ENCODE data around the gene ECM1. TPM values are rescaled to one million over a fixed set of nuclear protein-coding genes. Genes with fewer than 3 reads are reported as not detected.

ECM1 gene
- total and polyA plus RNA-seq, 2 experiments from 2014 or later: 160 to 282 TPM

DNA sequence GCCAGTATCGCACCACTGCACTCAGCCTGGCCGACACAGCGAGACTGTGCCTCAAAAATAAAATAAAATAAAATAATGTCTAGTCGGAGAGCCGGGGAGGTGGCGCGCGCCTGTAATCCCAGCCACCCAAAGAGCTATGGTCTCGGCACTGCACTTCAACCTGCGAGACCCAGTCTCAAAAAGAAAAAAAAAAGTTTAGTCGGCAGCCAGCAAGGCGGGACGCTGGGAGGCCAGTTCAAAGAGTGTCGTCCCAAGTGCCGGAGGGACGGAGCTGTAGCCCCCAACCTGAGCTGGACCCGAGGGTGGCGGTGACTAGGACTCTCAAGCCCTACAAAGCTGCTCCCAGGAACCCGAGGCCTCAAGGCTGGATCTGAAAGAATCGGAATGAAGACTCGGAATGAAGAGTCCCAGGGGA is 7.0 kb downstream of the ECM1 start:
- Histone ChIP-seq H3K9me2 (ENCODE audit: insufficient read depth) (no peaks in the 10 kb centered on the region), H3K27me3 (replicated peaks; ENCODE audit: insufficient read depth) (no peaks in the 10 kb centered on the region), H3K9me3 (ENCODE audit: low read depth) (no peaks in the 10 kb centered on the region), H3K9ac (peak overlapping the region; percentile 70), H3K79me2 (ENCODE audit: insufficient read depth) (peaks cover 13% of the 10 kb centered on the region; the same call in 1 of the 2 replicates), H3K4me1 (ENCODE audit: insufficient read depth) (peaks cover 16% of the 10 kb centered on the region; the same call in 1 of the 2 replicates), H3F3A (ENCODE audit: insufficient read depth) (no peaks in the 10 kb centered on the region; the same call in 1 of the 2 replicates), H3K4me2 (ENCODE audit: unreplicated experiment) (peak overlapping the region; percentile 75), H2AFZ (peak overlapping the region; percentile 75), H3K36me3 (ENCODE audit: low read depth) (no peaks in the 10 kb centered on the region), H3K27ac (peak overlapping the region; percentile 12), H3K4me3 (peak overlapping the region; percentile 71), H4K20me1 (ENCODE audit: insufficient read depth) (no peaks in the 10 kb centered on the region)
- TF ChIP-seq EZH2phosphoT487 (IDR thresholded peaks at IDR 0.05; ENCODE audit: insufficient read depth, low read depth) (no peak), EZH2 (IDR thresholded peaks at IDR 0.05; ENCODE audit: insufficient read depth, poor library complexity, severe bottlenecking) (no peak)
- no peak for DNase-seq
- WGBS, 2 experiments (ENCODE audit: low coverage in 1 of 2, low lambda C conversion rate in 2 of 2, missing lambda C conversion rate in 2 of 2): 41 to 42% methylated on average over 20 to 21 of the region's 21 CpGs
- in situ Hi-C loops (cut with MboI): no loop called here

- peak within 1 kb of the TSS; percentile 30 for H3K27ac ChIP-seq
- no peaks in the 10 kb centered on the region; the same call in 1 of the 2 replicates for H3F3A ChIP-seq (ENCODE audit: insufficient read depth)
- DNase-seq: peak; percentile 99
- peak within 1 kb of the TSS; percentile 75 for H2AFZ ChIP-seq
- TF ChIP-seq EZH2phosphoT487 (IDR thresholded peaks at IDR 0.05; ENCODE audit: insufficient read depth, low read depth): no peak
- no peak for TF ChIP-seq EZH2 (IDR thresholded peaks at IDR 0.05; ENCODE audit: insufficient read depth, poor library complexity, severe bottlenecking)
- in situ Hi-C loops (cut with MboI): no loop called here
- no peaks in the 10 kb centered on the region for H3K36me3 ChIP-seq (ENCODE audit: low read depth)
- no peaks in the 10 kb centered on the region for H4K20me1 ChIP-seq (ENCODE audit: insufficient read depth)
- H3K9ac ChIP-seq: peak within 1 kb of the TSS; percentile 70
- no peaks in the 10 kb centered on the region for H3K9me3 ChIP-seq (ENCODE audit: low read depth)
- peaks cover 8% of the 10 kb centered on the region; the same call in 1 of the 2 replicates for H3K79me2 ChIP-seq (ENCODE audit: insufficient read depth)
- peaks cover 16% of the 10 kb centered on the region; the same call in 1 of the 2 replicates for H3K4me1 ChIP-seq (ENCODE audit: insufficient read depth)
- H3K27me3 ChIP-seq (replicated peaks; ENCODE audit: insufficient read depth): no peaks in the 10 kb centered on the region
- H3K9me2 ChIP-seq (ENCODE audit: insufficient read depth): no peaks in the 10 kb centered on the region
- WGBS, 2 experiments (ENCODE audit: low coverage in 1 of 2, low lambda C conversion rate in 2 of 2, missing lambda C conversion rate in 2 of 2): 1 to 2% methylated on average over 50 to 54 of the region's 54 CpGs
- H3K4me3 ChIP-seq: peak within 1 kb of the TSS; percentile 71
- peak within 1 kb of the TSS; percentile 75 for H3K4me2 ChIP-seq (ENCODE audit: unreplicated experiment)
Measured at GRCh38 chr1:150515328-150516049, 7.6 kb downstream of the ECM1 start, which contains the start of gene FALEC. Gene FALEC (plus strand): TSS chr1:150515752.

DNA sequence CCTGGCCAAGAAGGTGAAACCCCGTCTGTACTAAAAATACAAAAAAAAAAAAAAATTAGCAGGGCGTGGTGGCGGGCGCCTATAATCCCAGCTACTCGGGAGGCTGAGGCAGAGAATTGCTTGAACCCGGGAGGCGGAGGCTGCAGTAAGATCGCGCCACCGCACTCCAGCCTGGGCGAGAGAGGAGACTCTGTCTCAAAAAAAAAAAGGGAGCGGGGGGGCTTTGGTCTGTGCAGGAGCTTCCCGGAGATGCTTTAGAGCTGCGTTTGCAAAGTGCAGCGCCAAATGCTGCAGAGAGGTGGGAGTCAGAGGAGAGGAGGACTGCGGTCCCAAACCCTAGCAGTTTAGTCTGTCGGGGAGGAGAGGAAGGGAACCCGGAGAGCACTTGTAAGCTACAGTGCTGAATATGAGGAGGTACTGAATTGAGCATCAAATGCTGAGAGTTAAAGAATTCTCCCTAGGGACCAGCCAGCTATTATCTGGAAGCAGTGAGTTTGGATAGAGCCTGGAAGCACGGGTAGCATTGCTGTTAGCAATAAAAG is 8.2 kb downstream of the ECM1 start:
- peak; percentile 56 for DNase-seq
- peak overlapping the region; percentile 75 for H3K4me2 ChIP-seq (ENCODE audit: unreplicated experiment)
- H3F3A ChIP-seq (ENCODE audit: insufficient read depth): no peaks in the 10 kb centered on the region; the same call in 1 of the 2 replicates
- H3K9me3 ChIP-seq (ENCODE audit: low read depth): no peaks in the 10 kb centered on the region
- no peak for TF ChIP-seq EZH2 (IDR thresholded peaks at IDR 0.05; ENCODE audit: insufficient read depth, poor library complexity, severe bottlenecking)
- TF ChIP-seq EZH2phosphoT487 (IDR thresholded peaks at IDR 0.05; ENCODE audit: insufficient read depth, low read depth): no peak
- H3K9ac ChIP-seq: peak overlapping the region; percentile 70
- no peaks in the 10 kb centered on the region for H3K27me3 ChIP-seq (replicated peaks; ENCODE audit: insufficient read depth)
- H4K20me1 ChIP-seq (ENCODE audit: insufficient read depth): no peaks in the 10 kb centered on the region
- peak overlapping the region; percentile 75 for H2AFZ ChIP-seq
- H3K4me3 ChIP-seq: peak overlapping the region; percentile 71
- in situ Hi-C loops (cut with MboI): no loop called here
- no peaks in the 10 kb centered on the region for H3K36me3 ChIP-seq (ENCODE audit: low read depth)
- peak overlapping the region; percentile 30 for H3K27ac ChIP-seq
- no peaks in the 10 kb centered on the region for H3K9me2 ChIP-seq (ENCODE audit: insufficient read depth)
- peaks cover 16% of the 10 kb centered on the region; the same call in 1 of the 2 replicates for H3K4me1 ChIP-seq (ENCODE audit: insufficient read depth)
- WGBS, 2 experiments (ENCODE audit: low coverage in 1 of 2, low lambda C conversion rate in 2 of 2, missing lambda C conversion rate in 2 of 2): 2 to 4% methylated on average over 17 to 19 of the region's 19 CpGs
- peaks cover 3% of the 10 kb centered on the region; the same call in 1 of the 2 replicates for H3K79me2 ChIP-seq (ENCODE audit: insufficient read depth)

DNA sequence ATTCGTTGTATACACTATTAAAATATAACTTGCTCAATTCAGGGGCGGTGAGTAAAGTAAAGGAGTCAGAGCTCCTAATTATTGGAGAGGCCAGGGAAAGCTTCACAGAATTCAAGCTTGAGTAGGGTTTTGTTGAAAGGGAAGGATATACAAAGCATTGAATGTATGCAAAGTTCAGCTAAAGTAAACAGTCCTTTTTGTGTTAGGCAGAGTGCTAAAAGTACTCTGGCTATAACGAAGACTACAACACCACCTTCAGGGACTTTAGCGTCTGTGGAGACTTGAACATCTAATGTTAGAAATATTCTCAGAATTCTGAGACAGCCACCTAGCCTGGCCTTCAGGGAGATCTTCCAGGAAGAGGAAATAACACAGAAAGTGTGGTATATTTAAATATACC is 8.7 kb downstream of the ECM1 start:
- no peak for TF ChIP-seq EZH2phosphoT487 (IDR thresholded peaks at IDR 0.05; ENCODE audit: insufficient read depth, low read depth)
- TF ChIP-seq EZH2 (IDR thresholded peaks at IDR 0.05; ENCODE audit: insufficient read depth, poor library complexity, severe bottlenecking): no peak

More for the DNA sequence above, 8.7 kb downstream of the ECM1 start:
- no peaks in the 10 kb centered on the region for H3K36me3 ChIP-seq (ENCODE audit: low read depth)
- 36 to 43% methylated on average over 4 of the region's 4 CpGs for WGBS, 2 experiments (ENCODE audit: low coverage in 1 of 2, low lambda C conversion rate in 2 of 2, missing lambda C conversion rate in 2 of 2)
- peak overlapping the region; percentile 70 for H3K9ac ChIP-seq
- H3F3A ChIP-seq (ENCODE audit: insufficient read depth): no peaks in the 10 kb centered on the region; the same call in 1 of the 2 replicates
- no peaks in the 10 kb centered on the region for H3K9me3 ChIP-seq (ENCODE audit: low read depth)
- peak overlapping the region; percentile 71 for H3K4me3 ChIP-seq
- H3K9me2 ChIP-seq (ENCODE audit: insufficient read depth): no peaks in the 10 kb centered on the region
- in situ Hi-C loops (cut with MboI): no loop called here
- no peaks in the 10 kb centered on the region for H3K79me2 ChIP-seq (ENCODE audit: insufficient read depth)
- no peaks in the 10 kb centered on the region for H4K20me1 ChIP-seq (ENCODE audit: insufficient read depth)
- DNase-seq: no peak
- no peaks in the 10 kb centered on the region for H3K27me3 ChIP-seq (replicated peaks; ENCODE audit: insufficient read depth)
- H3K4me1 ChIP-seq (ENCODE audit: insufficient read depth): peaks cover 16% of the 10 kb centered on the region; the same call in 1 of the 2 replicates
- H3K4me2 ChIP-seq (ENCODE audit: unreplicated experiment): peak overlapping the region; percentile 75
- peak overlapping the region; percentile 30 for H3K27ac ChIP-seq
- H2AFZ ChIP-seq: peak overlapping the region; percentile 75

All from GM23248 (cell line).